ENCODE results near the gene MEI1. TPM values are rescaled to one million over a fixed set of nuclear protein-coding genes. Genes with fewer than 3 reads are reported as not detected.
"Not testable (repeated sequence)": the region's sequence is repeated elsewhere in the genome, so short reads cannot be mapped to it uniquely, and the experiment has no call there.

The MEI1 gene
- total RNA-seq, 1 donor from 2014 or later, result 7.5 TPM

- no peak for DNase-seq (ENCODE audit: low spot score)
Measured at GRCh38 chr22:41820447-41820846, 121.1 kb downstream of the MEI1 start.

- DNase-seq (ENCODE audit: low spot score), result no peak
Measured at GRCh38 chr22:41821471-41822316, 122.4 kb downstream of the MEI1 start.

DNA sequence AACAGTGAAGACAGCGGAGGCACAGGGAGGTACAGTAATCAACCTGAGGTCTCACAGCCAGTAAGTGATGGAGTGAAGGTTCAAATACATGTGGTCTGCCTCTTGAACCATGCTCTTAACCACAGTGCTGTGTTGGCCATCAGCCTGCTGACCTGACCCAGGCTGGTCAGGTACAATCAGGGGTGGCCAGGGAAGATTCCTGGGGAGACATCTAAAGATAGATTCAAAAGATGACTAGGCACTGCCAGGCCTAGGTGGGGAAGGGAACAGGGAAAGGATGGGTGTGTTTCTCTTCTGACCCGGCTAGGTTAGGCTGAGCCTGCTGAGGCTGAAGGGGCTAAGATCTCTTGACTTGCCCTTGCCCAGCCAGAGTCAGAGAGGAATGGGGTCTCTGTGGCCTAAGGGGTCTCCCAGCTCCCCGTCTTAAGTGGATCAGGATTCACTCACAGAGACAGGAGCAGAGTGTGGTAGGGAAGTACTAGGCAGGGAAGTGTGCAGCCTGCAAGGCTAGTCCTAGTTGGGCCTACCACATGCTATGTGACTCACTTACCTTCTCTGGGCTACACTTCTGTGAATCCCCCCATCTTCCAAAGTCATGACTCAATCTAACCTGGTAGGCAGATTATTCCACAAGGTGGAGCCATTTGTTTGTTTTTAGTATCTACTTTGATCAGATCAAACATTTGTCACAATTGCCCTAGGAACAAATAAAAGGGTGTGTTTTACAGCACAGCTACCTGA lies 123.2 kb downstream of the MEI1 start:
- DNase-seq (ENCODE audit: low spot score), result peak; percentile 49

- DNase-seq (ENCODE audit: low spot score), result no peak
Measured at GRCh38 chr22:41823797-41824196, 124.5 kb downstream of the MEI1 start.

DNA sequence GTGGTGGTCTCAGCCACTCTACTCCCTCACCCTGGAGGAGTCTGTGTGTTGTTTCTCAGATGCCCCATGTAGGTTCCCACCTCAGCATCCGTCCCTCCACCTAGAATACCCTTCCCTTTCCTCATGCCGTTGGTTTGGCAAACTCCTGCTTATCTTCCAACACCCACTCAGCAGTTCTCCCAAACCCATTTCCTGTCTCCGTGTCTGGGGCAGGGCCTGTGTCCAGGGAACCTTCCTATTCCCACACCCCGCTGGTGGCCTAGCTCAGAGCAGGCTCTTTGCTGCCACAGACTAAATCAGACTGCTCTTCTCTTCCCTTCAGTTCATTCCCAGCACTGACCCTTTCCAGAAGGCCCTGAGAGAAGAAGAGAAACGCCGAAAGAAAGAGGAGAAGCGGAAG lies 126.1 kb downstream of the MEI1 start:
- no peak for DNase-seq (ENCODE audit: low spot score)

- DNase-seq (ENCODE audit: low spot score), result no peak
Measured at GRCh38 chr22:41826021-41826420, 126.7 kb downstream of the MEI1 start.

GRCh38 chr22:41826430-41827383 lies 127.4 kb downstream of the MEI1 start:
- peak; percentile 72 for DNase-seq (ENCODE audit: low spot score)

GRCh38 chr22:41827671-41828070 lies 128.4 kb downstream of the MEI1 start:
- DNase-seq (ENCODE audit: low spot score), result no peak

GRCh38 chr22:41828516-41828915 lies 129.2 kb downstream of the MEI1 start:
- no peak for DNase-seq (ENCODE audit: low spot score)

DNA sequence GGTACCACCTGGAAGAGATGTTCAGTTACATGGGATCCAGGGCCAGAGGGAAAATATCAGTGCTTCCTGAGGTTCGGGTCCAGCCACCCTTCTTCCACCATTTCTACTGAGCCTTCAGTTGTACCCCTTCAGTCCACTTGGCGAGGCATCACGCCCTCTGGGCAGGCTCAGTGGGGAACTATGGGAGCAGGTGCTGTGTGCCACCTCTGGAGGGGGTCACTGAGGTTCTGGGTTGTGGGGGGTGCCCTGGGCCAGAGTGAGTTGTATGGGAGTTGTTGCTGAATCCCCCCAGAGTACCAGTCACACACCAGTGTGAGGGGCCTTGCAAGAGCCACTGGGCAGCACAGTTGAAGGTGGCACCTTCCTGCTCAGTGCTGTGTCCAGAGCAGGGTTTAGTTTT lies 130.9 kb downstream of the MEI1 start:
- no peak for DNase-seq (ENCODE audit: low spot score)

DNA sequence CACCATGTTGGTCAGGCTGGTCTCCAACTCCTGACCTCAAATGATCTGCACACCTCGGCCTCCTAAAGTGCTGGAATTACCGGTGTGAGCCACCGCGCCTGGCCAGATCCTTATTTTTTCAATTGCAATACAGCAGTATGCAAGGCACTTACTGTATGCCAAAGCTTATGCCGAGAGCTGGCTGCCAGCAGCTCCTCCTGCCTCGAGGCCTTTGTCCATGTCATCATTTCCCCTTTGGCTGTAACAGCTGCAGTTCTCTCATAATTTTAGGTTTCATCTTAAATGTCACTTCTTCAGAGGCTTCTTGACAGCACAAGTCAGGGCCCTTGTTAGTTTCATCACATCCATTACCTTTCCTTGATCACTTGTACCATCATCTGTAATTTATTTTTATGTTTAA lies 132.1 kb downstream of the MEI1 start:
- no peak for DNase-seq (ENCODE audit: low spot score)

DNA sequence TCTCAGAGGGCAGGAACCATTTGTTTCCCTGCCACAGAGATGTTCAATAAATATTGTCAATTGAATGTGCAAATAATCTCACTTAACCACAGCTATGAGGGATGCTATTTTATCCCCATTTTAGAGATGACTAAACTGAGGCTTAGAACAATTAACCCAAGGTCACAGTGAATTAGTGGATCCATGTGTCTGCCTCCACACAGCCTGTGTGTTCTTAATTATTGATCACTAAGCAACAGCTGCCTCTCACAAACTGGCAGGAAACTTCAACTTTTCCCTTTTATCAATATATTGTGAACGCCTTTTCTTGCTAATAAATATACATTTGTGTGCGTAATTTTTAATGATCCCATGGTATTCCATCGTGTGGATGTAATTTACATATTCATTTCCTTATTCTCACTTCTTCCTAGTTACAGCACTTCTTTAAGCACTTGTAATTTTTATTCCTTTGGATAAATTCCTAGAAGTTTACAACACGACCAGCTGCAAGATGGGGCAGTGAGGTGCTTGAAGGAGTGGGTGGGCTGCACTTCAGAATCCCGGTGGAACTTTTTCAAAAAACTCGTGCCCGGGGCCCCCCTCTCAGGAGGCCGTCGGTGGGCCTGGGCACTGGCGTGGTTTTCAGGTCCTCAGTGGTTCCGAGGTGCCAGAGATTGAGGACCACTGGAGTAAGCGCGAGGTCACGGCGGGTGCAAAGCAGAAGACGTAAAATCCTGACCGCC lies 132.7 kb downstream of the MEI1 start:
- DNase-seq (ENCODE audit: low spot score), result no peak

- DNase-seq (ENCODE audit: low spot score), result peak; percentile 100
Measured at GRCh38 chr22:41832553-41833368, 133.5 kb downstream of the MEI1 start, which contains the start of gene SREBF2. SREBF2 (plus strand) TSS chr22:41833105; CDS start chr22:41833271, 166 bp downstream.

DNA sequence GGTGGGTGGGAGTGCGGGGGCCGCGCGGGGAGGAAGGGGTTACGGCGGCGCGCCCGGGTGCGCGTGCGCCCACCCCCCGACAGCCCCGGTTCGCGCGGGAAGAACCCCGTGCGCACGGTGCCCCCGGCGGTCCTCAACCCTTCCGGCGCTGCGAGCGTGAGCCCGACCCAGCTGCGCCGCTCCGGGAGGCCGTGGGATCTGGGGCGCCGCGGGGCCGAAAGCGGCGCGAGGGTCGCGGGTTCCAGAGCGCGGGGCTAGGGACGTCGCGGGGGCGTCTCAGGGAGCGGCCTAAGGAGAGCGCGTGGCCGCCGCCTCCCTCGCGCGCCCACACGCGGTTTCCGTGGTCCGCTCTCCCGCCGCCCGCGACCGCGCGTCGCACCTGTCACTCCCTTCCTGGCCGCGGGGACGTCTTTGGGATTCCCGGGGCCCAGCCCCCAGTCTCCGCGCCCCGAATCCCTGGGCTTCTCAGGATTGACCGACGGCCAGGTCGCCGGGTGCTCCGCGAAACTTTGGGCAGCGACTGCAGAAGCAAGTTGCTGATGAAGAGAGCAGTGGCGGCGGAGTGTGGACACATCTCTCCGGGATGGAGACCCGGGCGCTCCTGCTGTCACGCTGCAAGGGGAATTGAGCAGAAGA lies 134.2 kb downstream of the MEI1 start:
- peak; percentile 40 for DNase-seq (ENCODE audit: low spot score)

DNA sequence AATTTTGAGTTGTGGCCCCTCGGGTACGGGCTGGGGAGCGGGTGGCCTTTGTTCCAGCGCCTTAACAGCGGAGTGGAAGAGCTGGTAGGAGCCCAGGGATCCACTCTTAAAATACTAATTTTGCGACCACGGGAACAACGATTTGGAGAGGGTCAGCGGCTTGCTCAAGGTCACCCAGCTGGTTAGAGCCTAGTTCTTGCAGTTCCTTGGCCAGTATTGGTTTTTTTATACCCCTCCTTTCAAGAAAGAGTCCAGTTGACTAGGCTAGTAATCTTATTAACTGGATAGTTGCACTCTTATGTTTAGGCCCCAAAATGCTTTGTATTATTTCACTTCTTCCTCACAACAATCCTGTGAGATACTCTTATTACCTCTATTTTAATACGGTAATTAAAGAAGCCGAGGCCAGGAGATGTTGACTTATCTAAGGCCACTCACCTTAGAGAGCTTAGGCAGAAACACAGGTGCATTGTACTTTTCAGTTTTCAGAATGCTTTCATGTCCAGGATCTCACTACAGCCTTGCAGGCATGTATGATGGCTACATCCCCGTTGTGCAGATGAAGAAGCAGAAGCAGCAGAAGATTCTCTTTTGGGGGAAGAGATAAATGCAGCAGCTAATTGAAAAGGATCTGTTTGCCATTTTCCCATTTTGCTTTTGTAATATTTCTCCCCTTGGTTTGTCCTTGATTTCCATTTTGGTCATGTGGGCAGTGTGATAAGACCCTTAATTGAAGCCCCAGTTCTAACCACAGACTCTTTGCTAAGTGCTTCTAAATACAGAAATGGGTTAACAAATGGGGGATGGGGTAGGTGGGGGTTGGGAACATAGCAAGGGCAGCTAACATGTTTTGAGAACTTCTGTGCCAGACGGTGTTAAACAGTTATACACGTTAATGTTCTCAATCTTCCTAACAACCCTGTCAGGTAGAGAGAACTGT lies 135.0 kb downstream of the MEI1 start:
- no peak for DNase-seq (ENCODE audit: low spot score)

- not testable (repeated sequence) for DNase-seq (ENCODE audit: low spot score)
Measured at GRCh38 chr22:41835462-41835861, 136.2 kb downstream of the MEI1 start.

DNA sequence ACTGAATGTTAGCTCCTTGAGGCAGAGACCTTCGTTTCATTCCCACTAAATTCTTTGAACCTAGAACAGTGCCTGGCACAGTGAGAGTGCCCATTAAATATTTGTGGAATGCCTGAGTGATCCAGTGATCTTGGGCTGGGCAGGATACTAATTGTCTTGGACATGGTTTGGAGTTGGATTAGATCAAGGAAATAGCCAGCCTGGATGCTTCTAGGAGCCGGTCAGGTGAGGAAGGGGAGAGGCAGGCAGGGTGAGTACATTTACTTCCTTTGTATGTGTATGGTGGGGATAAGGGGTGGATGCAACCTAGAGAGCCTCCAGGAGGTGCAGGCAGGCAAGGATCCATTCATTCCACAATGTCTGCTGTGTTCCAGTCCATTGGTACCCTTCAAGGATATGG lies 137.2 kb downstream of the MEI1 start:
- no peak for DNase-seq (ENCODE audit: low spot score)

GRCh38 chr22:41838842-41839618 lies 139.7 kb downstream of the MEI1 start:
- no peak for DNase-seq (ENCODE audit: low spot score)

Data from umbilical cord (tissue), 2 donors.